HuH-7.5 (cell line): ENCODE data around the gene OSGEP.

Experiments
- DNase-seq: peaks from one replicate; pipeline ENCODE4 v3.0.0; 2011; ENCODE audit warnings: low spot score

OSGEP gene

GRCh38 chr14:20454516-20455354 is at the start of gene OSGEP, which contains the start of gene APEX1:
TSS of gene OSGEP (minus strand) at chr14:20454812. CDS start at chr14:20454683, 129 bp downstream.
TSS of gene APEX1 (plus strand) at chr14:20455226. CDS start at chr14:20455646, 420 bp downstream.
- peak; percentile 95 for DNase-seq

- DNase-seq = no peak
Measured at GRCh38 chr14:20503898-20504297, 49.3 kb upstream of the OSGEP start.

GRCh38 chr14:20501346-20501745 is 46.7 kb upstream of the OSGEP start:
- DNase-seq = no peak

GRCh38 chr14:20499881-20500280 is 45.3 kb upstream of the OSGEP start:
- no peak for DNase-seq

- no peak for DNase-seq
Measured at GRCh38 chr14:20499108-20499507, 44.5 kb upstream of the OSGEP start.

- no peak for DNase-seq
Measured at GRCh38 chr14:20498622-20499021, 44.0 kb upstream of the OSGEP start.

- no peak for DNase-seq
Measured at GRCh38 chr14:20494935-20495766, 40.5 kb upstream of the OSGEP start.

GRCh38 chr14:20493634-20494033 is 39.0 kb upstream of the OSGEP start:
- DNase-seq = no peak

- DNase-seq = no peak
Measured at GRCh38 chr14:20492486-20492885, 37.9 kb upstream of the OSGEP start.

- no peak for DNase-seq
Measured at GRCh38 chr14:20490563-20490962, 36.0 kb upstream of the OSGEP start.

GRCh38 chr14:20489093-20489994 is 34.7 kb upstream of the OSGEP start:
- DNase-seq = no peak

- no peak for DNase-seq
Measured at GRCh38 chr14:20487396-20487725, 32.7 kb upstream of the OSGEP start.

GRCh38 chr14:20486684-20487395 is 32.2 kb upstream of the OSGEP start:
- no peak for DNase-seq

GRCh38 chr14:20485900-20486299 is 31.3 kb upstream of the OSGEP start:
- no peak for DNase-seq

GRCh38 chr14:20482382-20482781 is 27.8 kb upstream of the OSGEP start:
- DNase-seq = no peak

GRCh38 chr14:20478894-20479293 is 24.3 kb upstream of the OSGEP start:
- DNase-seq = no peak

GRCh38 chr14:20477211-20477876 is 22.7 kb upstream of the OSGEP start:
- no peak for DNase-seq

- DNase-seq = no peak
Measured at GRCh38 chr14:20476776-20477175, 22.2 kb upstream of the OSGEP start.

- DNase-seq = no peak
Measured at GRCh38 chr14:20472536-20473169, 18.0 kb upstream of the OSGEP start.

GRCh38 chr14:20470603-20470901 is 15.9 kb upstream of the OSGEP start:
- no peak for DNase-seq
